Fibroblast of lung (primary cell): ENCODE results near the gene POLE3. TPM values are rescaled to one million over a fixed set of nuclear protein-coding genes. Genes with fewer than 3 reads are reported as not detected.

ENCODE experiments used
- DNase-seq, 2 donors: peaks; one replicate each; pipeline versions ENCODE4 v3.0.0 to v3.0.0-alpha.2; 2010; ENCODE audit warnings: low read depth in 2 of 2
- H2AFZ ChIP-seq: 2 replicates; pipeline ENCODE4 v1.5.1; 2012; ENCODE audit warnings: low read length, control low read depth, inconsistent platforms
- H3K27ac ChIP-seq: 2 replicates; pipeline ENCODE4 v1.5.1; 2011; ENCODE audit warnings: low read length, control low read depth; ENCODE audit not compliant: insufficient read depth
- H3K27me3 ChIP-seq: 2 replicates; pipeline ENCODE4 v1.5.1; 2011; ENCODE audit warnings: mild to moderate bottlenecking, low read length; ENCODE audit not compliant: control insufficient read depth, insufficient read depth
- H3K36me3 ChIP-seq: 2 replicates; pipeline ENCODE4 v1.5.1; 2011; ENCODE audit warnings: low read length; ENCODE audit not compliant: control insufficient read depth, insufficient read depth
- H3K4me1 ChIP-seq: 2 replicates; pipeline ENCODE4 v1.5.1; 2011; ENCODE audit warnings: low read length; ENCODE audit not compliant: control insufficient read depth, insufficient read depth; ENCODE audit errors: extremely low read depth
- H3K4me2 ChIP-seq: 2 replicates; pipeline ENCODE4 v1.5.1; 2011; ENCODE audit warnings: low read length, control low read depth; ENCODE audit not compliant: insufficient read depth; ENCODE audit errors: extremely low read depth
- H3K4me3 ChIP-seq, 4 experiments: fragments of 200-600 bp in 1 of 4; sonication (generic) in 1 of 4; replicated peaks in 1 of 4; 2 replicates each; pipeline ENCODE4 v1.5.1; 2011 to 2016; ENCODE audit warnings: low read length in 4 of 4, low read depth in 3 of 4, mild to moderate bottlenecking in 3 of 4, control low read depth in 2 of 4, inconsistent platforms in 1 of 4, mixed read lengths in 1 of 4; ENCODE audit not compliant: insufficient read depth in 1 of 4; ENCODE audit errors: control extremely low read depth in 1 of 4
- H3K79me2 ChIP-seq: 2 replicates; pipeline ENCODE4 v1.5.1; 2012; ENCODE audit warnings: mild to moderate bottlenecking, low read length, inconsistent platforms; ENCODE audit not compliant: control insufficient read depth, insufficient read depth
- H3K9ac ChIP-seq: 2 replicates; pipeline ENCODE4 v1.5.1; 2011; ENCODE audit warnings: mild to moderate bottlenecking, low read length, control low read depth; ENCODE audit not compliant: insufficient read depth
- H3K9me3 ChIP-seq: 2 replicates; pipeline ENCODE4 v1.5.1; 2012; ENCODE audit warnings: low read depth, low read length; ENCODE audit not compliant: control insufficient read depth, insufficient read depth
- H4K20me1 ChIP-seq: 2 replicates; pipeline ENCODE4 v1.5.1; 2011; ENCODE audit warnings: low read length; ENCODE audit not compliant: control insufficient read depth, insufficient read depth; ENCODE audit errors: extremely low read depth
- CTCF ChIP-seq, 2 donors: IDR thresholded peaks in 1 of 2; conservative IDR thresholded peaks in 1 of 2; 1 replicate in 1 of 2; 2 replicates in 1 of 2; pipeline ENCODE4 v1.5.1; 2011 to 2012; ENCODE audit warnings: low read length in 2 of 2, control low read depth in 1 of 2, inconsistent platforms in 1 of 2, low read depth in 1 of 2, mild to moderate bottlenecking in 1 of 2
- EZH2 ChIP-seq: IDR thresholded peaks from 2 replicates; pipeline ENCODE4 v1.5.1; 2012; ENCODE audit warnings: low read length, control low read depth, mild to moderate bottlenecking; ENCODE audit errors: missing control alignments
- polyA plus RNA-seq, 2 donors: library from polyadenylated mRNA; depleted of rRNA in 1 of 2; stranded (reverse) in 1 of 2; unstranded in 1 of 2; fragments of >200 nt; gene quantifications; 2 replicates each; pipeline ENCODE4 v1.2.1, GENCODE V29; 2011 to 2012; ENCODE audit warnings: missing spikeins in 1 of 2
- total RNA-seq: library from RNA; depleted of rRNA; stranded (reverse); fragments of >200 nt; gene quantifications from 2 replicates; pipeline ENCODE4 v1.2.1, GENCODE V29; 2014

The POLE3 gene
- total and polyA plus RNA-seq, 2 donors (not counting 1 experiment from before 2014, with no cell fraction given): 17.3 to 45.9 TPM

- Histone ChIP-seq H3K79me2 (no peaks in the 10 kb centered on the region), H3K27me3 (peaks cover 13% of the 10 kb centered on the region), H3K36me3 (no peaks in the 10 kb centered on the region), H3K4me2 (no peak overlapping the region), H2AFZ (no peak overlapping the region), H3K9me3 (no peaks in the 10 kb centered on the region), H3K4me3 (no peak overlapping the region), H3K27ac (no peak overlapping the region), H3K9ac (no peak overlapping the region), H3K4me1 (peaks cover 3% of the 10 kb centered on the region), H4K20me1 (no peaks in the 10 kb centered on the region)
- no peak for TF ChIP-seq CTCF (conservative IDR thresholded peaks at IDR 0.05 in 1 of 2, IDR thresholded peaks at IDR 0.05 in 1 of 2; ENCODE audit: low read depth in 1 of 2, low read length in 2 of 2)
- TF ChIP-seq EZH2: no peak
- no peak for DNase-seq
Observed at GRCh38 chr9:113359385-113359784, 51.1 kb downstream of the POLE3 start.

Other genes starting within 250 kb of the POLE3 start
- 12.8 and 21.0 TPM in 2 replicates for gene FKBP15, start 189.4 kb downstream of the POLE3 start, total RNA-seq
- gene FKBP15, start 189.4 kb downstream of the POLE3 start, polyA plus RNA-seq: 25.3 and 28.8 TPM in 2 replicates
- gene SLC31A1, start 189.1 kb downstream of the POLE3 start, total RNA-seq: 31.1 and 44.4 TPM in 2 replicates
- gene SLC31A1, start 189.1 kb downstream of the POLE3 start, polyA plus RNA-seq: 33.0 and 40.9 TPM in 2 replicates
- gene CDC26, start 135.1 kb downstream of the POLE3 start, total RNA-seq: 33.9 and 48.0 TPM in 2 replicates
- 59.9 and 63.2 TPM in 2 replicates for gene CDC26, start 135.1 kb downstream of the POLE3 start, polyA plus RNA-seq
- 25.1 and 30.3 TPM in 2 replicates for gene PRPF4, start 135.0 kb downstream of the POLE3 start, total RNA-seq
- gene PRPF4, start 135.0 kb downstream of the POLE3 start, polyA plus RNA-seq: 19.5 and 32.3 TPM in 2 replicates
- gene RNF183, start 107.3 kb downstream of the POLE3 start, total RNA-seq: not detected in 2 replicates
- gene RNF183, start 107.3 kb downstream of the POLE3 start, polyA plus RNA-seq: not detected in 2 replicates
- gene WDR31, start 70.4 kb downstream of the POLE3 start, total RNA-seq: 3.1 and 4.0 TPM in 2 replicates
- 1.2 and 1.6 TPM in 2 replicates for gene WDR31, start 70.4 kb downstream of the POLE3 start, polyA plus RNA-seq
- not detected in 2 replicates for gene BSPRY, start 61.1 kb downstream of the POLE3 start, total RNA-seq
- gene BSPRY, start 61.1 kb downstream of the POLE3 start, polyA plus RNA-seq: not detected in 2 replicates
- gene HDHD3, start 33.7 kb downstream of the POLE3 start, total RNA-seq: 11.0 and 14.2 TPM in 2 replicates
- gene HDHD3, start 33.7 kb downstream of the POLE3 start, polyA plus RNA-seq: 4.1 and 6.5 TPM in 2 replicates
- gene ALAD, start 9.4 kb downstream of the POLE3 start, total RNA-seq: 22.6 and 42.1 TPM in 2 replicates
- gene ALAD, start 9.4 kb downstream of the POLE3 start, polyA plus RNA-seq: 13.1 and 14.0 TPM in 2 replicates
- 0.50 and 0.51 TPM in 2 replicates for gene C9orf43, start 72 bp upstream of the POLE3 start, total RNA-seq
- gene C9orf43, start 72 bp upstream of the POLE3 start, polyA plus RNA-seq: 0.25 and 0.61 TPM in 2 replicates
- 49.8 and 74.3 TPM in 2 replicates for gene RGS3, start 53.1 kb upstream of the POLE3 start, total RNA-seq
- 48.1 and 58.4 TPM in 2 replicates for gene RGS3, start 53.1 kb upstream of the POLE3 start, polyA plus RNA-seq